Endothelial cell of umbilical vein (primary cell): ENCODE results near the gene NTF3. TPM values are rescaled to one million over a fixed set of nuclear protein-coding genes. Genes with fewer than 3 reads are reported as not detected.

Experiments used
- BruUV-seq: library from RNA; stranded (reverse); fragments of 400-500 nt; replicated peaks from 2 replicates; lab custom pipeline; 2021; lab: Mats Ljungman, UMichigan
- CTCF ChIA-PET: fragments of 300-600, 350-600 bp; sonication (Branson Sonifier 250); formaldehyde crosslinking; loops from one replicate; lab custom pipeline; 2021; ENCODE audit warnings: antibody characterized with exemption, inconsistent platforms; lab: Charles Lee
- POLR2A ChIA-PET: fragments of 300-600, 350-600 bp; sonication (Branson Sonifier 250); formaldehyde crosslinking; loops from one replicate; lab custom pipeline; 2021; ENCODE audit warnings: antibody characterized with exemption, inconsistent platforms; lab: Charles Lee
- DNase-seq: peaks from one replicate; pipeline ENCODE4 v3.0.0-alpha.2; 2011; ENCODE audit warnings: low read depth, low spot score
- FAIRE-seq: peaks from 2 replicates; lab custom pipeline; 2011; peaks lifted over from hg19 to GRCh38; lab: Jason Lieb, UNC
- H2AFZ ChIP-seq: 2 replicates; pipeline ENCODE4 v1.6.0; 2012; ENCODE audit warnings: low read depth, low read length, control low read depth, inconsistent platforms
- H3K27ac ChIP-seq: 2 replicates; pipeline ENCODE4 v1.5.1; 2011; ENCODE audit warnings: low read depth, mild to moderate bottlenecking, control low read depth, low read length, moderate library complexity; ENCODE audit not compliant: insufficient read depth
- H3K27me3 ChIP-seq, 2 experiments: 2 replicates each; pipeline versions ENCODE4 v1.6.0 to v1.6.1; 2011; ENCODE audit warnings: low read length in 2 of 2, mixed read lengths in 1 of 2; ENCODE audit not compliant: control insufficient read depth in 2 of 2, insufficient read depth in 2 of 2
- H3K36me3 ChIP-seq, 2 experiments: 2 replicates in 1 of 2; 3 replicates in 1 of 2; pipeline ENCODE4 v1.5.1; 2011; ENCODE audit warnings: low read length in 2 of 2, mild to moderate bottlenecking in 1 of 2, moderate library complexity in 1 of 2; ENCODE audit not compliant: control insufficient read depth in 2 of 2, insufficient read depth in 2 of 2; ENCODE audit errors: extremely low read depth in 1 of 2
- H3K4me1 ChIP-seq: 3 replicates; pipeline ENCODE4 v1.5.1; 2011; ENCODE audit warnings: mild to moderate bottlenecking, low read length; ENCODE audit not compliant: control insufficient read depth, insufficient read depth; ENCODE audit errors: extremely low read depth
- H3K4me2 ChIP-seq: 2 replicates; pipeline ENCODE4 v1.6.1; 2011; ENCODE audit warnings: low read length, control low read depth, mixed read lengths; ENCODE audit not compliant: insufficient read depth
- H3K4me3 ChIP-seq, 3 experiments: fragments of 200-600 bp in 1 of 3; sonication (generic), shearing (Covaris generic) in 1 of 3; replicated peaks in 1 of 3; 2 replicates each; pipeline ENCODE4 v1.5.1; 2011 to 2016; ENCODE audit warnings: control low read depth in 3 of 3, low read length in 3 of 3, mild to moderate bottlenecking in 2 of 3, inconsistent platforms in 1 of 3, low read depth in 1 of 3, moderate library complexity in 1 of 3; ENCODE audit not compliant: insufficient read depth in 1 of 3
- H3K79me2 ChIP-seq: 2 replicates; pipeline ENCODE4 v1.6.0; 2012; ENCODE audit warnings: low read length, inconsistent platforms; ENCODE audit not compliant: control insufficient read depth, insufficient read depth
- H3K9ac ChIP-seq: replicated peaks from 2 replicates; pipeline ENCODE3; 2011; ENCODE audit warnings: low read length, control low read depth; ENCODE audit not compliant: insufficient read depth; ENCODE audit errors: extremely low read depth
- H3K9me1 ChIP-seq: replicated peaks from 3 replicates; pipeline ENCODE4 v1.6.0; 2011; ENCODE audit warnings: mild to moderate bottlenecking, low read length; ENCODE audit not compliant: control insufficient read depth, insufficient read depth; ENCODE audit errors: extremely low read depth
- H3K9me3 ChIP-seq: replicated peaks from 2 replicates; pipeline ENCODE4 v1.5.1; 2012; ENCODE audit warnings: low read length, inconsistent platforms; ENCODE audit not compliant: control insufficient read depth, insufficient read depth
- H4K20me1 ChIP-seq: replicated peaks from 2 replicates; pipeline ENCODE3; 2011; ENCODE audit warnings: mild to moderate bottlenecking, low read length; ENCODE audit not compliant: control insufficient read depth, insufficient read depth; ENCODE audit errors: extremely low read depth
- CTCF ChIP-seq, 2 donors: IDR thresholded peaks; 1 replicate in 1 of 2; 2 replicates in 1 of 2; pipeline ENCODE4 v1.5.1; 2011; ENCODE audit warnings: low read length in 2 of 2, mild to moderate bottlenecking in 2 of 2, moderate library complexity in 2 of 2, control low read depth in 1 of 2, inconsistent platforms in 1 of 2, low read depth in 1 of 2; ENCODE audit not compliant: insufficient read depth in 1 of 2; ENCODE audit errors: extremely low read depth in 1 of 2
- EZH2 ChIP-seq: IDR thresholded peaks from 2 replicates; pipeline ENCODE4 v1.6.1; 2012; ENCODE audit warnings: borderline replicate concordance, low read depth, mild to moderate bottlenecking, moderate library complexity, low read length, inconsistent platforms; ENCODE audit not compliant: severe bottlenecking
- FOS ChIP-seq: IDR thresholded peaks from 2 replicates; pipeline ENCODE4 v1.6.1; 2011; ENCODE audit warnings: mild to moderate bottlenecking, low read length, moderate library complexity, borderline replicate concordance; ENCODE audit not compliant: insufficient read depth
- GATA2 ChIP-seq: IDR thresholded peaks from 2 replicates; pipeline ENCODE4 v1.7.0; 2011; ENCODE audit warnings: low read depth, mild to moderate bottlenecking, moderate library complexity, mixed read lengths, low read length; ENCODE audit not compliant: insufficient read length, insufficient read depth
- JUN ChIP-seq: IDR thresholded peaks from 2 replicates; pipeline ENCODE4 v1.6.1; 2011; ENCODE audit warnings: borderline replicate concordance, low read depth; ENCODE audit not compliant: insufficient read length, insufficient read depth
- MAX ChIP-seq: IDR thresholded peaks from 2 replicates; pipeline ENCODE4 v1.6.1; 2011; ENCODE audit not compliant: insufficient read depth, insufficient read length
- MYC ChIP-seq: IDR thresholded peaks from one replicate; pipeline ENCODE4 v1.6.1; 2011; ENCODE audit warnings: mild to moderate bottlenecking, low read depth, low read length
- POLR2A ChIP-seq: IDR thresholded peaks from 2 replicates; pipeline ENCODE4 v1.6.1; 2012; ENCODE audit warnings: low read depth, mild to moderate bottlenecking, control low read depth, low read length
- POLR2AphosphoS5 ChIP-seq: IDR thresholded peaks from 2 replicates; pipeline ENCODE4 v1.6.1; 2012; ENCODE audit warnings: low read depth, mild to moderate bottlenecking, control low read depth, low read length, moderate library complexity; ENCODE audit not compliant: insufficient read depth
- dilution Hi-C: fragments of 300-500 bp; cut with MboI; formaldehyde crosslinking; loops from one replicate; pipeline ENCODE4 v1.15.0; 2019; ENCODE audit warnings: low sequenced_read_pairs; ENCODE audit not compliant: extremely low pct_ligation_motif_present
- intact Hi-C: fragments of 100-400 bp; cut with micrococcal nuclease; formaldehyde crosslinking; loops from one replicate; pipeline ENCODE4 v1.10.0; 2022
- polyA plus RNA-seq, 4 experiments: library from polyadenylated mRNA; depleted of rRNA in 3 of 4; stranded (reverse) in 3 of 4; unstranded in 1 of 4; fragments of >200 nt; gene quantifications; 2 replicates each; pipeline versions ENCODE4 v1.2.1 to v1.2.3, GENCODE V29; 2011 to 2012; ENCODE audit warnings: missing spikeins in 1 of 4
- total RNA-seq: library from RNA; stranded (reverse); gene quantifications from 2 replicates; pipeline ENCODE4 v1.2.3, GENCODE V29; 2021

Gene NTF3
- total and polyA plus RNA-seq, 2 donors (not counting 3 experiments of a cell fraction or from before 2014, with no cell fraction given), result not detected

GRCh38 chr12:5455045-5455444 lies 23.1 kb downstream of the NTF3 start:
- Histone ChIP-seq H3K27me3 (peaks cover 1 to 6% of the 10 kb centered on the region in 2 experiments), H2AFZ (no peak overlapping the region), H3K9me1 (no peaks in the 10 kb centered on the region), H4K20me1 (no peaks in the 10 kb centered on the region), H3K79me2 (no peaks in the 10 kb centered on the region), H3K36me3 (no peaks in the 10 kb centered on the region), H3K4me2 (no peak overlapping the region), H3K27ac (no peak overlapping the region), H3K4me1 (peaks cover 12% of the 10 kb centered on the region), H3K9me3 (no peaks in the 10 kb centered on the region), H3K4me3 (no peak overlapping the region), H3K9ac (no peak overlapping the region)
- no peak for TF ChIP-seq EZH2
- no peak for TF ChIP-seq JUN
- TF ChIP-seq CTCF (IDR thresholded peaks at IDR 0.05; ENCODE audit: extremely low read depth in 1 of 2, insufficient read depth in 1 of 2, low read depth in 1 of 2, low read length in 2 of 2), result no peak
- no peak for TF ChIP-seq GATA2
- TF ChIP-seq MYC, result no peak
- TF ChIP-seq POLR2AphosphoS5, result no peak
- no peak for TF ChIP-seq MAX
- TF ChIP-seq FOS, result no peak
- no peak for TF ChIP-seq POLR2A
- intact Hi-C loops (no loop called here), dilution Hi-C loops (no loop called here)
- POLR2A ChIA-PET, result no interaction called here
- CTCF ChIA-PET, result no interaction called here
- FAIRE-seq (no peak), DNase-seq (no peak)
- BruUV-seq, result no TSS peak
